ENCODE data around the gene GLI2. TPM values are rescaled to one million over a fixed set of nuclear protein-coding genes. Genes with fewer than 3 reads are reported as not detected.
A peak's percentile ranks its signal among the peaks of the same experiment; 100 is the strongest.

The GLI2 gene
- total and polyA plus RNA-seq, 2 donors (not counting 1 experiment from before 2014, with no cell fraction given): 2.8 to 3.3 TPM

DNA sequence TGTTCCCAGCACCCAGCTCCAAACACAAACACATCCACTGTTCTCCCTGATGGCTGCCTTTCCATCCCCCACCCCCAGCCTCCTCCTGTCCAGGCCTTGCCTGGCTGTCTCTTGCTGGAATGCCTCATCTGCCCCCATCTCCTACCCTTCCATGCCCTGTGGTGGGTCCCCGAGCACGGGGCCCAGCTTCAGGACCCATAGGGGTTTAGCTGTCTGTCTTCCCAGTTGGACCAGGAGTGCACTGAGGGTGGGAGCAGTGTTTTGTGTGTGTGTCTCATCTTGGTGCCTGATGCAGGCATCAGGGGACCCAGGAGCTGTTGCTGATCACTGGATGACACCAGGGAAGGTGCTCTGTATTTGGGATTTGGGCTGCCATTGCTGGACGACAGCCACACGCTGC, 34.5 kb downstream of the GLI2 start:
- TF ChIP-seq EZH2 (IDR thresholded peaks at IDR 0.05; ENCODE audit: low read length, missing control alignments): no peak
- TF ChIP-seq, protein P1, sequence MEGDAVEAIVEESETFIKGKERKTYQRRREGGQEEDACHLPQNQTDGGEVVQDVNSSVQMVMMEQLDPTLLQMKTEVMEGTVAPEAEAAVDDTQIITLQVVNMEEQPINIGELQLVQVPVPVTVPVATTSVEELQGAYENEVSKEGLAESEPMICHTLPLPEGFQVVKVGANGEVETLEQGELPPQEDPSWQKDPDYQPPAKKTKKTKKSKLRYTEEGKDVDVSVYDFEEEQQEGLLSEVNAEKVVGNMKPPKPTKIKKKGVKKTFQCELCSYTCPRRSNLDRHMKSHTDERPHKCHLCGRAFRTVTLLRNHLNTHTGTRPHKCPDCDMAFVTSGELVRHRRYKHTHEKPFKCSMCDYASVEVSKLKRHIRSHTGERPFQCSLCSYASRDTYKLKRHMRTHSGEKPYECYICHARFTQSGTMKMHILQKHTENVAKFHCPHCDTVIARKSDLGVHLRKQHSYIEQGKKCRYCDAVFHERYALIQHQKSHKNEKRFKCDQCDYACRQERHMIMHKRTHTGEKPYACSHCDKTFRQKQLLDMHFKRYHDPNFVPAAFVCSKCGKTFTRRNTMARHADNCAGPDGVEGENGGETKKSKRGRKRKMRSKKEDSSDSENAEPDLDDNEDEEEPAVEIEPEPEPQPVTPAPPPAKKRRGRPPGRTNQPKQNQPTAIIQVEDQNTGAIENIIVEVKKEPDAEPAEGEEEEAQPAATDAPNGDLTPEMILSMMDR (conservative IDR thresholded peaks at IDR 0.05 in 1 of 2, IDR thresholded peaks at IDR 0.05 in 1 of 2; ENCODE audit: low read depth in 1 of 2, low read length in 2 of 2): no peak
- Histone ChIP-seq H4K20me1 (ENCODE audit: control insufficient read depth, extremely low read depth, insufficient read depth, low read length) (no peaks in the 10 kb centered on the region), H2AFZ (ENCODE audit: low read length) (no peak overlapping the region), H3K4me3 (replicated peaks in 1 of 4; ENCODE audit: control extremely low read depth in 1 of 4, insufficient read depth in 1 of 4, low read depth in 3 of 4, low read length in 4 of 4) (no peak overlapping the region), H3K27ac (ENCODE audit: insufficient read depth, low read length) (no peak overlapping the region), H3K4me1 (ENCODE audit: control insufficient read depth, extremely low read depth, insufficient read depth, low read length) (peaks cover 39% of the 10 kb centered on the region), H3K9me3 (ENCODE audit: control insufficient read depth, insufficient read depth, low read depth, low read length) (no peaks in the 10 kb centered on the region), H3K36me3 (ENCODE audit: control insufficient read depth, insufficient read depth, low read length) (no peaks in the 10 kb centered on the region), H3K4me2 (ENCODE audit: extremely low read depth, insufficient read depth, low read length) (peak overlapping the region; percentile 72), H3K79me2 (ENCODE audit: control insufficient read depth, insufficient read depth, low read length) (peaks cover 66% of the 10 kb centered on the region), H3K9ac (ENCODE audit: insufficient read depth, low read length) (no peak overlapping the region), H3K27me3 (ENCODE audit: control insufficient read depth, insufficient read depth, low read length) (no peaks in the 10 kb centered on the region)
- DNase-seq (ENCODE audit: low read depth in 2 of 2): no peak

DNA sequence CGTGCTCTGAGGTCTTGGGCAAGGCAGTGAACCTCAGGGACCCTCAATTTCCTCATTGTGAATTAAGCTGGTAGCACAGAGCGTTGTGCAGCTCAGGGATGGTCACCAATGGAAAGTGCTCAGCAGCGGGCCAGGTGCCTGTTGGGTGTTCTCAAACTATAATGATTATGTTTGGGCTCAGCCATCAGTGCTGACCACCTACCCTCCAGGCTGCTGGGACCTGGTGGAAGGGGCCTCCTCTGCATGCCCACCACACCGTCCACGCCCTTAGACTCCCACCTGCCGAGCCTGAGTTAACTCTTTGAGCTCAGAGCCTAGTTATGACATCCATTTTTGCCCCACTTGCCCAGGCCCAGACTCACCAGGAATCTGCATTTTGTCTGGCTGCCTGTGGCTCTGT, 35.0 kb downstream of the GLI2 start:
- Histone ChIP-seq H4K20me1 (ENCODE audit: control insufficient read depth, extremely low read depth, insufficient read depth, low read length) (no peaks in the 10 kb centered on the region), H3K27ac (ENCODE audit: insufficient read depth, low read length) (peak overlapping the region; percentile 85), H3K4me3 (replicated peaks in 1 of 4; ENCODE audit: control extremely low read depth in 1 of 4, insufficient read depth in 1 of 4, low read depth in 3 of 4, low read length in 4 of 4) (no peak overlapping the region), H3K4me2 (ENCODE audit: extremely low read depth, insufficient read depth, low read length) (peak overlapping the region; percentile 72), H3K4me1 (ENCODE audit: control insufficient read depth, extremely low read depth, insufficient read depth, low read length) (peaks cover 34% of the 10 kb centered on the region), H3K9me3 (ENCODE audit: control insufficient read depth, insufficient read depth, low read depth, low read length) (no peaks in the 10 kb centered on the region), H3K79me2 (ENCODE audit: control insufficient read depth, insufficient read depth, low read length) (peaks cover 69% of the 10 kb centered on the region), H3K27me3 (ENCODE audit: control insufficient read depth, insufficient read depth, low read length) (no peaks in the 10 kb centered on the region), H3K36me3 (ENCODE audit: control insufficient read depth, insufficient read depth, low read length) (no peaks in the 10 kb centered on the region), H3K9ac (ENCODE audit: insufficient read depth, low read length) (no peak overlapping the region), H2AFZ (ENCODE audit: low read length) (no peak overlapping the region)
- no peak for DNase-seq (ENCODE audit: low read depth in 2 of 2)
- TF ChIP-seq EZH2 (IDR thresholded peaks at IDR 0.05; ENCODE audit: low read length, missing control alignments): no peak
- TF ChIP-seq, protein P1 (conservative IDR thresholded peaks at IDR 0.05 in 1 of 2, IDR thresholded peaks at IDR 0.05 in 1 of 2; ENCODE audit: low read depth in 1 of 2, low read length in 2 of 2): no peak

DNA sequence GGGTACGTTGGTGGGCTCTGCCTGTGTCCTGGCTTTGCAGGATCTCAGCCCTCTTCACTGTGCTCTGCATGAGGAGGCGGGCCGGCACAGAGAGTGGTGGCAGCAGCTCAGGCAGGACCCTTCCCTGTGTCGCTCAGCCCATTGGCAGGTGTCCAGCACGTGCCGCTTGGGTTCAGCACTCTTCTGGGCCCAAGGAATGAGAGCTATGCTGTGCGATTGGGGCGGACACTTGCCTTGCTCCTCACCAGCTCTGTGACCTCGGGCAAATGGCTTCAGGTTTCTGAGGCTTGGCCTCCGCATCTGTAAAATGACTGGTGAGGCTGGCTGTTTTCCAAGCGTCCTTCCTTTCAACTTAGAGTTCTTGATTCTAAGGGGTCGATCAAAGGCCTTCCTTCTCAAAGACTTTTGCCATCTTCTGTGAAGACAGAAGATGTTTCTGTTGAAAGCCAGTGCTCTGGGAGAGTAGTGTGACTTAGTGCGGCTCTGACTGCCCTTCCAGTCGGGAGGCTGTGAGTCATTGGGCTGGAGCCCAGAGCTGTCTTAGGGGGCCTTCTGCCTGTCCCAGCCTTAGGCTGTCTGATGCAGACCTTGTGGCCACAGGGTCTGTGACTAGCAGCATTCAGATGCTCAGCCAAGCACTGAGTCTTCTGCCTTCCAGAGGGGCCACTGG, 35.6 kb downstream of the GLI2 start:
- Histone ChIP-seq H2AFZ (ENCODE audit: low read length) (no peak overlapping the region), H3K27ac (ENCODE audit: insufficient read depth, low read length) (peak overlapping the region; percentile 85), H3K9me3 (ENCODE audit: control insufficient read depth, insufficient read depth, low read depth, low read length) (no peaks in the 10 kb centered on the region), H3K4me1 (ENCODE audit: control insufficient read depth, extremely low read depth, insufficient read depth, low read length) (peaks cover 31% of the 10 kb centered on the region), H3K27me3 (ENCODE audit: control insufficient read depth, insufficient read depth, low read length) (no peaks in the 10 kb centered on the region), H3K4me2 (ENCODE audit: extremely low read depth, insufficient read depth, low read length) (peak overlapping the region; percentile 72), H3K9ac (ENCODE audit: insufficient read depth, low read length) (peak overlapping the region; percentile 21), H3K4me3 (replicated peaks in 1 of 4; ENCODE audit: control extremely low read depth in 1 of 4, insufficient read depth in 1 of 4, low read depth in 3 of 4, low read length in 4 of 4) (no peak overlapping the region), H3K36me3 (ENCODE audit: control insufficient read depth, insufficient read depth, low read length) (no peaks in the 10 kb centered on the region), H4K20me1 (ENCODE audit: control insufficient read depth, extremely low read depth, insufficient read depth, low read length) (no peaks in the 10 kb centered on the region), H3K79me2 (ENCODE audit: control insufficient read depth, insufficient read depth, low read length) (peaks cover 75% of the 10 kb centered on the region)
- DNase-seq (ENCODE audit: low read depth in 2 of 2): peak; percentile 91 to 96
- no peak for TF ChIP-seq EZH2 (IDR thresholded peaks at IDR 0.05; ENCODE audit: low read length, missing control alignments)
- TF ChIP-seq, protein P1 (conservative IDR thresholded peaks at IDR 0.05 in 1 of 2, IDR thresholded peaks at IDR 0.05 in 1 of 2; ENCODE audit: low read depth in 1 of 2, low read length in 2 of 2): no peak

Data from fibroblast of lung (primary cell).